Measurements from ENCODE around the gene HCAR1.

HCAR1 gene

DNA sequence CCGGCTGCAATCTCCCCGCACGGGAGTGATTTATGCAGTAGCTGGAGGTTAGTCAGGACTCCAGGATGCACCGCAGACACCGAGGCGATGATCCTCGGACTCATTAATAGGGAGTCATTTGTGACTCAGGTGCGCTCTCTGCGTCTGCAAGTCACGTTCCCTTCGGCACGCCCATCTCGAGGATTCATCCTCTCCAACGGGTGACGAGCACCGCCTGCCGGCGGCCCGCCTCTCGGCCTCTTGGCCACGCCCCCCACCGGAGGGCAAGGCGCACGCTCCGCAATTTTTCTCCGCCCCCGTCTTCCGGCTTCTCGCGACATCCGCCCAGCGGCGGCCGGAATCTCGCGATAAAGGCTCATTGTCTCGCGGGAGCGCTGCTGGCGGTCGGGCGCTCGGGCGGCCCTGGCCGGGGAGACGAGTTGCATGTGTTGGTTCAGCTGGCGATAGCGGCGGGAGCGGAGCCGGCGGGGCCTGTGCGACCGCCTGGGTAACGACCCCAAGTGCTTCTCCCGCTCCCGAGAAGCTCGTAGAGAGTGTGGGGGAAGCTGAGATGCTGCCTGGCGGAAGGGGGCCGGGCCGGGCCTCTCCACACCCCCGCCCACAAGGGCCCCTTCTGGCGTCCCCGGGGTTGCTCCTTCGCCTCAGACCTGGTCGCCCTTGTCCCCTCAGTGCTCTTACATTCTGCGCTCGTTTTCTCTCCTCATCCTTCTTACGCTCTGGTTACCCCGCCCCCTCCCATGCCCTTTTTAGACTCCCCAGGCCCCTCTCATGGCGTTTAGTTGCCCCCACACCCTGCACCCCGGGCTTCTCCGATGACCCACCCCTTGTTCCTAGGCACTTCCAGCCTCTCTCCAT lies 22.0 kb upstream of the HCAR1 start, which contains the start of gene DENR (continued):
- TF ChIP-seq REPIN1 (tag by site-specific recombination; IDR thresholded peaks at IDR 0.05; ENCODE audit: low read depth) (0 out of 2 replicates have a peak, but pooled peaks have one; percentile 21), BCL11A (tag by site-specific recombination; IDR thresholded peaks at IDR 0.05; ENCODE audit: low read depth) (no peak), ZNF701 (tag by site-specific recombination; IDR thresholded peaks at IDR 0.05) (no peak), ZNF266 (tag by site-specific recombination; IDR thresholded peaks at IDR 0.05; ENCODE audit: low read depth) (no peak), ZBTB8A (tag by site-specific recombination; IDR thresholded peaks at IDR 0.05) (peak; percentile 65), ZNF664 (tag by site-specific recombination; IDR thresholded peaks at IDR 0.05) (no peak), ZNF404 (tag by site-specific recombination; IDR thresholded peaks at IDR 0.05) (no peak), ZNF555 (tag by site-specific recombination; conservative IDR thresholded peaks at IDR 0.05) (no peak), ZNF48 (tag by site-specific recombination; IDR thresholded peaks at IDR 0.05) (no peak), ZNF302 (tag by site-specific recombination; IDR thresholded peaks at IDR 0.05; ENCODE audit: low read depth) (no peak), FEZF1 (tag by site-specific recombination; IDR thresholded peaks at IDR 0.05) (no peak), ZBTB17 (tag by site-specific recombination; IDR thresholded peaks at IDR 0.05) (peak; percentile 98), RBAK (tag by site-specific recombination; IDR thresholded peaks at IDR 0.05) (no peak), KLF7 (tag by site-specific recombination; IDR thresholded peaks at IDR 0.05; ENCODE audit: borderline replicate concordance) (peak; percentile 79; the same call in 1 of the 2 replicates), ZNF510 (tag by site-specific recombination; IDR thresholded peaks at IDR 0.05; ENCODE audit: insufficient replicate concordance) (no peak), YY1 (tag by site-specific recombination; IDR thresholded peaks at IDR 0.05) (no peak; the same call in 1 of the 2 replicates), ZNF10 (tag by site-specific recombination; IDR thresholded peaks at IDR 0.05) (no peak), ZNF610 (tag by site-specific recombination; IDR thresholded peaks at IDR 0.05; ENCODE audit: borderline replicate concordance) (peak; percentile 83; the same call in 1 of the 2 replicates), BCL11B (tag by site-specific recombination; IDR thresholded peaks at IDR 0.05; ENCODE audit: low read depth) (no peak), YY2 (tag by site-specific recombination; IDR thresholded peaks at IDR 0.05) (no peak; the same call in 1 of the 2 replicates), ZNF677 (tag by site-specific recombination; IDR thresholded peaks at IDR 0.05) (no peak), OVOL3 (tag by site-specific recombination; IDR thresholded peaks at IDR 0.05) (no peak), ZNF335 (tag by site-specific recombination; conservative IDR thresholded peaks at IDR 0.05) (peak; percentile 94), ZNF473 (tag by site-specific recombination; IDR thresholded peaks at IDR 0.05) (no peak), ZNF747 (tag by site-specific recombination; IDR thresholded peaks at IDR 0.05) (no peak), ZFP37 (tag by site-specific recombination; IDR thresholded peaks at IDR 0.05) (peak; percentile 43; the same call in 1 of the 2 replicates), ZNF501 (tag by site-specific recombination; IDR thresholded peaks at IDR 0.05) (peak; percentile 93), ZNF423 (tag by site-specific recombination; IDR thresholded peaks at IDR 0.05) (no peak), ZNF350 (tag by site-specific recombination; IDR thresholded peaks at IDR 0.05) (no peak)
- TF ChIP-seq, protein P1, sequence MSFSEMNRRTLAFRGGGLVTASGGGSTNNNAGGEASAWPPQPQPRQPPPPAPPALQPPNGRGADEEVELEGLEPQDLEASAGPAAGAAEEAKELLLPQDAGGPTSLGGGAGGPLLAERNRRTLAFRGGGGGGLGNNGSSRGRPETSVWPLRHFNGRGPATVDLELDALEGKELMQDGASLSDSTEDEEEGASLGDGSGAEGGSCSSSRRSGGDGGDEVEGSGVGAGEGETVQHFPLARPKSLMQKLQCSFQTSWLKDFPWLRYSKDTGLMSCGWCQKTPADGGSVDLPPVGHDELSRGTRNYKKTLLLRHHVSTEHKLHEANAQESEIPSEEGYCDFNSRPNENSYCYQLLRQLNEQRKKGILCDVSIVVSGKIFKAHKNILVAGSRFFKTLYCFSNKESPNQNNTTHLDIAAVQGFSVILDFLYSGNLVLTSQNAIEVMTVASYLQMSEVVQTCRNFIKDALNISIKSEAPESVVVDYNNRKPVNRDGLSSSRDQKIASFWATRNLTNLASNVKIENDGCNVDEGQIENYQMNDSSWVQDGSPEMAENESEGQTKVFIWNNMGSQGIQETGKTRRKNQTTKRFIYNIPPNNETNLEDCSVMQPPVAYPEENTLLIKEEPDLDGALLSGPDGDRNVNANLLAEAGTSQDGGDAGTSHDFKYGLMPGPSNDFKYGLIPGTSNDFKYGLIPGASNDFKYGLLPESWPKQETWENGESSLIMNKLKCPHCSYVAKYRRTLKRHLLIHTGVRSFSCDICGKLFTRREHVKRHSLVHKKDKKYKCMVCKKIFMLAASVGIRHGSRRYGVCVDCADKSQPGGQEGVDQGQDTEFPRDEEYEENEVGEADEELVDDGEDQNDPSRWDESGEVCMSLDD (tag by site-specific recombination; IDR thresholded peaks at IDR 0.05) = peak; percentile 43; the same call in 1 of the 2 replicates
- TF ChIP-seq, protein P2, sequence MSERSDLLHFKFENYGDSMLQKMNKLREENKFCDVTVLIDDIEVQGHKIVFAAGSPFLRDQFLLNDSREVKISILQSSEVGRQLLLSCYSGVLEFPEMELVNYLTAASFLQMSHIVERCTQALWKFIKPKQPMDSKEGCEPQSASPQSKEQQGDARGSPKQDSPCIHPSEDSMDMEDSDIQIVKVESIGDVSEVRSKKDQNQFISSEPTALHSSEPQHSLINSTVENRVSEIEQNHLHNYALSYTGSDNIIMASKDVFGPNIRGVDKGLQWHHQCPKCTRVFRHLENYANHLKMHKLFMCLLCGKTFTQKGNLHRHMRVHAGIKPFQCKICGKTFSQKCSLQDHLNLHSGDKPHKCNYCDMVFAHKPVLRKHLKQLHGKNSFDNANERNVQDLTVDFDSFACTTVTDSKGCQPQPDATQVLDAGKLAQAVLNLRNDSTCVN (tag by site-specific recombination; optimal IDR thresholded peaks at IDR 0.05) = peak; percentile 70
- TF ChIP-seq, protein P3, sequence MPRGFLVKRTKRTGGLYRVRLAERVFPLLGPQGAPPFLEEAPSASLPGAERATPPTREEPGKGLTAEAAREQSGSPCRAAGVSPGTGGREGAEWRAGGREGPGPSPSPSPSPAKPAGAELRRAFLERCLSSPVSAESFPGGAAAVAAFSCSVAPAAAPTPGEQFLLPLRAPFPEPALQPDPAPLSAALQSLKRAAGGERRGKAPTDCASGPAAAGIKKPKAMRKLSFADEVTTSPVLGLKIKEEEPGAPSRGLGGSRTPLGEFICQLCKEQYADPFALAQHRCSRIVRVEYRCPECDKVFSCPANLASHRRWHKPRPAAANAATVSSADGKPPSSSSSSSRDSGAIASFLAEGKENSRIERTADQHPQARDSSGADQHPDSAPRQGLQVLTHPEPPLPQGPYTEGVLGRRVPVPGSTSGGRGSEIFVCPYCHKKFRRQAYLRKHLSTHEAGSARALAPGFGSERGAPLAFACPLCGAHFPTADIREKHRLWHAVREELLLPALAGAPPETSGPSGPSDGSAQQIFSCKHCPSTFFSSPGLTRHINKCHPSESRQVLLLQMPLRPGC (tag by site-specific recombination; IDR thresholded peaks at IDR 0.05) = peak; percentile 10

All from HEK293 (cell line).